GM19025 (cell line): ENCODE results near the gene RANBP2.

ENCODE experiments used
- ATAC-seq: cut with Tn5 transposase; IDR thresholded peaks from one replicate; pipeline ENCODE4 v1.9.1; 2021; ENCODE audit warnings: mild to moderate bottlenecking, low read depth, moderate library complexity; ENCODE audit not compliant: unreplicated experiment

The RANBP2 gene

DNA sequence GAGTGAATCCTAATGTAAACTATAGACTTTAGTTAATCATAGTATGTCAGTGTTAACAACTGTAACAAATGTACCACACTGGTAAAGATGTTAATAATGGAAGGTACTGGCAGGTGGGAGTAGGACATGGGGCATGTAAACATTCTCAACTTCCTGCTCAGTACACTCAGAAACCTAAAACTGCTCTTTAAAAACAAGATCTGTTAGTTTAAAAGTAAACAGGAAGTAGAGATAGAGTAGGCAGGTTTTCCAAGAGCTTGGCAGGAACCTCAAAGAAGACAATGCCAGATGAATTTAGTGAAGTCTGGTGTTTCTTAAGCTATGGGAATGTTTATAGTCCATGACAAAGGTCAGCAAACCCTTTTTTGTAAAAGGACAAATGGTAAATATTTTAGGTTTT lies 113.9 kb downstream of the RANBP2 start:
- no peak for ATAC-seq

DNA sequence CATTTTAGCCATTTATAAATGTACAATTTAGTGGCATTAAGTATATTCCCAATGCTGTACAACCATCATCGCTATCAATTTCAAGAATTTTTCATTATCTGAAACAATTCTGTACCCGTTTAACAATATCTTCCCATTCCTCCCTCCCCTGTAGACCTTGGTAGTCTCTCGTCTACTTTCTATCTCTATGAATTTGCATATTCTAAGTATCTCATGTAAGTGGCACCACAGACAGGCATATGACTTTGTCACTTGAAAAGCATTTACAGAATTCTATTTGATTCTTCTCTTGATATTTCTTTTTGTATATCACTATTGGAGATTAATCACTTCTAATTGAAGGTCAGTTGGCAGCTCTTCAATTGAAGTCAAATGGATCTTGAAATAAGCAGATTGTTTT lies 115.3 kb downstream of the RANBP2 start:
- no peak for ATAC-seq

DNA sequence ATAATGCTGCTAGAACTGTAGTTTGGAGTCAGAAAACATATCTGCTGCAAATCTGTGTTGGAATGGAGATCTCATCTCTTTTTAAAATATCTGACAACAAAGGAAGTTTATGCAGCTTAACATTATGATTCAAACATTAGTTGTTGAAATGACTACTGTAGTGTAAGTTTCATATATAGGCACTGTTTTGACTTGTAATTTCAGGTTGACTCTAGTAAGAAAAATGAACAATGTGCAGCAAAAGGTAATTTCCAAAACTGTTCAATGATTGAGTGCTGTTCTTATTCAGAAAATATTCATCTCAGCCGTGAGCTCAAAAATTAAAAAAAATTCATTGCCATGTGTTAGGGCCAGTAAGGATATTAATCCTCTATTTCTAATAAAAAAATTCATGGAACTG lies 115.8 kb downstream of the RANBP2 start:
- ATAC-seq, result no peak
